DOHH2 (cell line): ENCODE results near the gene C13orf46.

Experiments used
- CTCF ChIP-seq: fragments of 200-600 bp; sonication (generic); IDR thresholded peaks from one replicate; pipeline ENCODE4 v1.5.1; 2014; ENCODE audit warnings: antibody characterized with exemption, mild to moderate bottlenecking, low read depth, low read length; ENCODE audit not compliant: poor library complexity, severe bottlenecking
- EZH2phosphoT487 ChIP-seq: fragments of 200-600 bp; sonication (generic); IDR thresholded peaks from 2 replicates; pipeline ENCODE4 v1.6.1; 2017; ENCODE audit warnings: borderline replicate concordance, mild to moderate bottlenecking, antibody characterized with exemption, low read length, moderate library complexity, mixed read lengths

DNA sequence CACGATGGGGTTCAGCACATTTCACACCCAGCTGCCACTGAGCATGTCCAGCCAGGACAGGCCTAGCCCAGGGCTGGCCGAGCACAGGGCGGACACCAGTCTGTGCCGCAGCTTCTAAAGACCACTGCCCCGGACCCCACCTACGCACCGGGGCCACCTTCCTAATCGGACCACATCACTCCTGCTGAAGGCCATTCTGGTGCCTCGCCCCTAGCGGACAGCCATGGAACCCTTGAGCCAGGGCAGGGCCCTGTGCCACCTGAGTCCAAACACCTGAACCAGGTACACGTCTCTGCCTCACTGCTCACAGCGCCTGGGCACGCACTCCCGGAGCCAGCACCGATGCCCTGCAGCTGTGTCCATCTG lies 8.4 kb upstream of the C13orf46 start:
- TF ChIP-seq CTCF (no peak), EZH2phosphoT487 (no peak)
